SK-N-MC (cell line): ENCODE measurements around the gene SLC12A9.

ENCODE experiments used
- EZH2 ChIP-seq: fragments of 200-600 bp; sonication (generic); IDR thresholded peaks from one replicate; pipeline ENCODE4 v1.6.1; 2017; ENCODE audit warnings: antibody characterized with exemption
- POLR2AphosphoS5 ChIP-seq: IDR thresholded peaks from 2 replicates; pipeline ENCODE4 v1.6.1; 2012; ENCODE audit warnings: mild to moderate bottlenecking, low read depth, low read length, borderline replicate concordance

- TF ChIP-seq POLR2AphosphoS5 (peak; percentile 89), EZH2 (no peak)
Observed at GRCh38 chr7:100835903-100836811, 16.4 kb upstream of the SLC12A9 start.
